Calu3 (cell line): ENCODE results near the gene NPHP4. TPM values are rescaled to one million over a fixed set of nuclear protein-coding genes. Genes with fewer than 3 reads are reported as not detected.

Experiments
- BruUV-seq: library from RNA; stranded (reverse); fragments of 400-500 nt; replicated peaks from 2 replicates; lab custom pipeline; 2021; lab: Mats Ljungman, UMichigan
- CTCF ChIA-PET: fragments of 300-600 bp; sonication (Branson Sonifier 250); formaldehyde crosslinking; loops from one replicate; lab custom pipeline; 2022; ENCODE audit warnings: antibody characterized with exemption; lab: Charles Lee
- DNase-seq: peaks from one replicate; pipeline ENCODE4 v3.0.0; 2022
- H3K27ac Mint-ChIP-seq: one replicate; pipeline ENCODE4 v1.8.0; 2022; ENCODE audit warnings: mixed read lengths; ENCODE audit not compliant: unreplicated experiment
- H3K27me3 Mint-ChIP-seq: one replicate; pipeline ENCODE4 v1.8.0; 2022; ENCODE audit warnings: mixed read lengths; ENCODE audit not compliant: unreplicated experiment
- H3K36me3 Mint-ChIP-seq: one replicate; pipeline ENCODE4 v1.8.0; 2022; ENCODE audit warnings: mild to moderate bottlenecking, moderate library complexity, mixed read lengths; ENCODE audit not compliant: insufficient read depth, unreplicated experiment
- H3K4me1 Mint-ChIP-seq: one replicate; pipeline ENCODE4 v1.8.0; 2022; ENCODE audit warnings: mild to moderate bottlenecking, low read depth, mixed read lengths; ENCODE audit not compliant: unreplicated experiment
- H3K4me3 Mint-ChIP-seq: one replicate; pipeline ENCODE4 v1.8.0; 2022; ENCODE audit warnings: mild to moderate bottlenecking, low read depth, moderate library complexity, mixed read lengths; ENCODE audit not compliant: unreplicated experiment
- H3K9me3 Mint-ChIP-seq: one replicate; pipeline ENCODE4 v1.8.0; 2022; ENCODE audit warnings: low read depth, mixed read lengths; ENCODE audit not compliant: unreplicated experiment
- intact Hi-C: fragments of 100-400 bp; cut with micrococcal nuclease; formaldehyde crosslinking; loops from one replicate; pipeline ENCODE4 v1.10.0; 2022; ENCODE audit not compliant: unreplicated experiment
- total RNA-seq: library from RNA; stranded (reverse); gene quantifications from 2 replicates; pipeline ENCODE4 v1.2.3, GENCODE V29; 2022
- TF ChIP-seq, protein P1 (sequence below): fragments of 200-600 bp; IDR thresholded peaks from one replicate; pipeline ENCODE4 v1.8.0; 2022; ENCODE audit warnings: antibody characterized with exemption; ENCODE audit not compliant: unreplicated experiment

Gene NPHP4
- total RNA-seq, 1 experiment from 2014 or later = 11.1 TPM

DNA sequence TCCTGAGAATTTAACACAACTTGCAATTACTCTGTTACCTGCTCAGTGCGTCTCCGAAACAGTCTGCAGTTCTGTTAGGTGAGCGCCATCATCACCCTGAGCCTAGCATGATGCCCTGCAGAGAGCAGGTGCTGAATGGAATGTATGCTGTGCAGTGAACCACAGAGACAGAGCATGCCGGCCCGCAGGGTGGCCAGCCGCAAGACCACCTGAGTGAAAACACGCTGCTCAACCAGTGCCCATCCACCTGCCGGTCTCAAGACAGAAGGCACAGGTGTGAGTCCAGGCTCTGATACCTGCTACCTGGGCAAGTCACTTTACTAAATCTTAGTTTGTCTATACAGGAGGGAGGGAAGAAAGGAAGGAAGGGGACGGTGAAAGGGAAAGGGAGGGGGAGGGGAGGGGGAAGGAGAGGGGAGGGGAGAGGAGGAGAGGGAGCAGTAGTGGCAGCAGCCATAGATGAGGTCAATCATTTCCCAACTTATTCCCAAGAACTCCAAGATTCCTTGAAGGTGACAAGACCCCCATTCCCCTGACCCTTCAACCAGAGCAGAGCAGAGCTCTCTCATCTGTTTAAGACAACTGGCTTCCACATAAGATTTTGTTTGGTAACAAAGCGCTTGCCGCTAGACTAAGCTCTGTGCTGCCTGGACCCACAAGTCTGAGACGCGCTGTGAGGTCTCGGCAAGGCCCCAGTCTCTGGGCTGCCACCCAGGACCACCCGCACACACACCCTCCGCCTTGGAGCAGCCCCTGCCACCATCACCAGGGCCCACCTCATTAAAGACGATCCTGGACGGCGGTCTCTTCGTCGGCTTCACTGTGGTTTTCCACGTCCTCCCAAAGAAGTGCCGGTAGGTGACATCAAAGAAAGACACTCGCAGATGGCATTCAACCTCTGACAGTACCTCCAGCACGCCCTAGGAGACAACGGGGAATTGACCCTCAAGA is 14.5 kb downstream of the NPHP4 start:
- no peaks in the 10 kb centered on the region for H3K27me3 Mint-ChIP-seq
- H3K27ac Mint-ChIP-seq = peak overlapping the region; percentile 66
- no peaks in the 10 kb centered on the region for H3K4me1 Mint-ChIP-seq
- CTCF ChIA-PET = no interaction called here
- no peak for DNase-seq
- peaks cover 5% of the 10 kb centered on the region for H3K36me3 Mint-ChIP-seq
- H3K4me3 Mint-ChIP-seq = no peak overlapping the region
- no peaks in the 10 kb centered on the region for H3K9me3 Mint-ChIP-seq
- TF ChIP-seq, protein P1, sequence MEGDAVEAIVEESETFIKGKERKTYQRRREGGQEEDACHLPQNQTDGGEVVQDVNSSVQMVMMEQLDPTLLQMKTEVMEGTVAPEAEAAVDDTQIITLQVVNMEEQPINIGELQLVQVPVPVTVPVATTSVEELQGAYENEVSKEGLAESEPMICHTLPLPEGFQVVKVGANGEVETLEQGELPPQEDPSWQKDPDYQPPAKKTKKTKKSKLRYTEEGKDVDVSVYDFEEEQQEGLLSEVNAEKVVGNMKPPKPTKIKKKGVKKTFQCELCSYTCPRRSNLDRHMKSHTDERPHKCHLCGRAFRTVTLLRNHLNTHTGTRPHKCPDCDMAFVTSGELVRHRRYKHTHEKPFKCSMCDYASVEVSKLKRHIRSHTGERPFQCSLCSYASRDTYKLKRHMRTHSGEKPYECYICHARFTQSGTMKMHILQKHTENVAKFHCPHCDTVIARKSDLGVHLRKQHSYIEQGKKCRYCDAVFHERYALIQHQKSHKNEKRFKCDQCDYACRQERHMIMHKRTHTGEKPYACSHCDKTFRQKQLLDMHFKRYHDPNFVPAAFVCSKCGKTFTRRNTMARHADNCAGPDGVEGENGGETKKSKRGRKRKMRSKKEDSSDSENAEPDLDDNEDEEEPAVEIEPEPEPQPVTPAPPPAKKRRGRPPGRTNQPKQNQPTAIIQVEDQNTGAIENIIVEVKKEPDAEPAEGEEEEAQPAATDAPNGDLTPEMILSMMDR = no peak
- intact Hi-C loops = no loop called here
- BruUV-seq = no TSS peak

DNA sequence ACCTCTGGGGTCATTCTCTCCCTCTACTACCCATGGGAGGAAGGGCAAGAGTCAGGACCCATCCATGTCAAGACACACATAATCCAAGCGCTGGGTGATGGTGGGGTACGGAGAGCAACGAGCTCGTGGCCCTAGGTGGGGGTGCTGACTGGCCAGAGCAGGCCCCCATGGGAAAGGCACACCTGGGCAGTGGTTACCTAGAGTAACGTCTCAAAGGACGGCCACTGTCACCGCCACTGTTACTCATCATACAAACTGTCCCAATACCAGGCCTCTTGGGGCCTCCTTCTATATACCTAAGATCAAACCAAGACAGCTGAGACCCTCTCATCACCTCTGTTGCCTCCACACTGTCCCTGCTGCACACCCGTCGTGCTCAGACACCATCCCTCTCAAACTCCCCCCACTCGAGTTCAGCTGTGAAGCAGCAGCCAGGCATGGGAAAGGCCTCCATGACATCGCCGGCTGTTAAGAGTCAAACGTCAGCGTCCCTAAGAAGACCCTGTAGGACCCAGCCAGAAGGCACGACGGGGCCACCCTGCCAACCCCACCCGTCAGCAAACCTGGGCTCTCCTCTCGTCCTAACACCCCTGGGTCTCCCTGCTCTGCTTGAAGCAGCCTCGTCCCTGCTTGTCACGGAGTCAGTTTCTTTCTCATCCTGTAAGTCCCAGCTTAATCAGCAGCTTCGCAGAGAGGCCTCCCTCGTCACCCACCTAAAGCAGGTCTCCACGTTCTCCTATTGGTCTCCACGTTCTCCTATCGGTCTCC is 15.3 kb downstream of the NPHP4 start:
- BruUV-seq = no TSS peak
- CTCF ChIA-PET = no interaction called here
- Mint-ChIP-seq H3K4me1 (no peaks in the 10 kb centered on the region), H3K4me3 (no peak overlapping the region), H3K27ac (no peak overlapping the region), H3K36me3 (peaks cover 5% of the 10 kb centered on the region), H3K9me3 (no peaks in the 10 kb centered on the region), H3K27me3 (no peaks in the 10 kb centered on the region)
- DNase-seq = no peak
- intact Hi-C loops = no loop called here
- TF ChIP-seq, protein P1 = no peak

DNA sequence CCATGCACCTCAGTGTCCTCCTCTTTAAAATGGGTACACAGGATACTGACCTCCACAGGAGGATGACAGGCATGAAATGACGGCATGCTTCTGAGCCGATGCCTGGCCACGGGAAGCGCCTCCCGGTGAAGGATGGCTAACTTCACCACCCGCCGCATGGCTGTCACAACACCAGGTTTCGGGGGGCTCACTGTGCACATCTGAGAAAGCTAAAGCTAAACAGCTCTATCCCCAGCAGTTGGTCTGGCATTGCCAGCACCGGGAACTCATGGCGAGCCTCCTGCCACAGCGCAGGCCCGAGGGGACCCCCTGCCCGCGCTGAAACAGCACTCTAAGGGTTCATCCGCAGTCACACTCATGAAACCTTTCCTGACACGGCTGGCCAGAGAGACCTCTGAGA is 16.0 kb downstream of the NPHP4 start:
- Mint-ChIP-seq H3K27ac (no peak overlapping the region), H3K4me1 (peaks cover 3% of the 10 kb centered on the region), H3K9me3 (no peaks in the 10 kb centered on the region), H3K27me3 (no peaks in the 10 kb centered on the region), H3K36me3 (peaks cover 5% of the 10 kb centered on the region), H3K4me3 (no peak overlapping the region)
- CTCF ChIA-PET = interaction anchor here (0.6 kb wide), 1 partner anchor 52 kb away, joined by 3 read pairs; no protein-coding TSS in a partner anchor
- TF ChIP-seq, protein P1 = no peak
- BruUV-seq = no TSS peak
- intact Hi-C loops = no loop called here
- DNase-seq = no peak

DNA sequence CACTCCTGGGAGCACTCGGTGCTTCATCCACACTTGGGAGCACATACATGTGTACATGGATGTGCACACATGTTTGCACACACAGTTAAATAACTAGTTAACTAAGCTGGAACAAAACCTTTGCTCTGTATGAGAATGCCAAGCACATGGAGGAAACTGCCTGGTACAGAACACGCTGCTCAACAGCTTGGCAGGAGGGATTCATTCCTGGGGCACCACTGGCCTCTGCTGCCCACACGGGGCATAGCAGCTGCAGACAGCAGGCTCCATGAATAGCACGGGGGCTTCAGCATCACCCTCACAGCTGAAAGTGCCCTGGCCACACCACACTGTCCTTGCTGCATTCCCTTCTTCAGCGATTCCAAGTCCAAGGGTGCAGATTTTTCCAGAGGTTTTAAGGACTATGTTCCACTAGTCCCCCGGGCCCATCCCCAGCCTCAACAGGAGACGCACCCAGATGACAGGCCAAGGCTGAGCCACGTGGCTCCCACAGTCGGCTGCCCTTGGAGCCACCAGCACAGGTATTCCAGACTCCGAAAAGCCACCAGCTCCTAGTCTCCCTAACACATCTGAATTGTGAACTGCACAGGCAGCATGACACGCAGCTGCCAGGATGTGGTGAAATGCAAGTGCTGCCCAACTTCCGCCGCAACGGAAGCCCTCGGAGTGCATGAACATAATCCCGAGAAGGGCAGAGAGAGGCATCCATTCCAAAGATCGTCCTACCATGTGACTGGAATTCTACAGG is 16.9 kb downstream of the NPHP4 start:
- CTCF ChIA-PET = interaction anchor here (1.0 to 1.1 kb wide), 2 partner anchors 229 to 465 kb away, joined by 3 to 5 read pairs; no protein-coding TSS in a partner anchor
- BruUV-seq = no TSS peak
- H3K4me3 Mint-ChIP-seq = no peak overlapping the region
- peak; percentile 63 for DNase-seq
- intact Hi-C loops = no loop called here
- no peaks in the 10 kb centered on the region for H3K9me3 Mint-ChIP-seq
- H3K4me1 Mint-ChIP-seq = peaks cover 12% of the 10 kb centered on the region
- no peak overlapping the region for H3K27ac Mint-ChIP-seq
- TF ChIP-seq, protein P1 = peak; percentile 47
- H3K27me3 Mint-ChIP-seq = no peaks in the 10 kb centered on the region
- H3K36me3 Mint-ChIP-seq = peaks cover 5% of the 10 kb centered on the region
